GM12891 (cell line): ENCODE data around the gene PRRC2A.
A peak's percentile ranks its signal among the peaks of the same experiment; 100 is the strongest.

Experiments used
- DNase-seq: peaks from one replicate; pipeline ENCODE4 v3.0.0; 2011; ENCODE audit warnings: low spot score; ENCODE audit not compliant: insufficient read length
- FAIRE-seq: peaks from 2 replicates; lab custom pipeline; 2011; peaks lifted over from hg19 to GRCh38; lab: Jason Lieb, UNC
- PAX5 ChIP-seq: IDR thresholded peaks from 2 replicates; pipeline ENCODE4 v1.6.1; 2011; ENCODE audit warnings: low read length, moderate library complexity, mild to moderate bottlenecking; ENCODE audit not compliant: insufficient read depth, severe bottlenecking
- POLR2A ChIP-seq: IDR thresholded peaks from 2 replicates; pipeline ENCODE4 v1.6.1; 2011; ENCODE audit warnings: low read depth, low read length, control low read depth
- POLR2AphosphoS5 ChIP-seq: IDR thresholded peaks from 2 replicates; pipeline ENCODE4 v1.6.1; 2011; ENCODE audit warnings: low read depth, low read length, control low read depth
- POU2F2 ChIP-seq: IDR thresholded peaks from 2 replicates; pipeline ENCODE4 v1.6.1; 2011; ENCODE audit warnings: low read depth, mild to moderate bottlenecking, control low read depth, low read length, moderate library complexity
- SPI1 ChIP-seq: IDR thresholded peaks from 2 replicates; pipeline ENCODE4 v1.6.1; 2011; ENCODE audit warnings: low read depth, low read length, control low read depth
- TAF1 ChIP-seq: IDR thresholded peaks from 2 replicates; pipeline ENCODE4 v1.6.1; 2011; ENCODE audit warnings: low read depth, low read length, control low read depth

Gene PRRC2A

DNA sequence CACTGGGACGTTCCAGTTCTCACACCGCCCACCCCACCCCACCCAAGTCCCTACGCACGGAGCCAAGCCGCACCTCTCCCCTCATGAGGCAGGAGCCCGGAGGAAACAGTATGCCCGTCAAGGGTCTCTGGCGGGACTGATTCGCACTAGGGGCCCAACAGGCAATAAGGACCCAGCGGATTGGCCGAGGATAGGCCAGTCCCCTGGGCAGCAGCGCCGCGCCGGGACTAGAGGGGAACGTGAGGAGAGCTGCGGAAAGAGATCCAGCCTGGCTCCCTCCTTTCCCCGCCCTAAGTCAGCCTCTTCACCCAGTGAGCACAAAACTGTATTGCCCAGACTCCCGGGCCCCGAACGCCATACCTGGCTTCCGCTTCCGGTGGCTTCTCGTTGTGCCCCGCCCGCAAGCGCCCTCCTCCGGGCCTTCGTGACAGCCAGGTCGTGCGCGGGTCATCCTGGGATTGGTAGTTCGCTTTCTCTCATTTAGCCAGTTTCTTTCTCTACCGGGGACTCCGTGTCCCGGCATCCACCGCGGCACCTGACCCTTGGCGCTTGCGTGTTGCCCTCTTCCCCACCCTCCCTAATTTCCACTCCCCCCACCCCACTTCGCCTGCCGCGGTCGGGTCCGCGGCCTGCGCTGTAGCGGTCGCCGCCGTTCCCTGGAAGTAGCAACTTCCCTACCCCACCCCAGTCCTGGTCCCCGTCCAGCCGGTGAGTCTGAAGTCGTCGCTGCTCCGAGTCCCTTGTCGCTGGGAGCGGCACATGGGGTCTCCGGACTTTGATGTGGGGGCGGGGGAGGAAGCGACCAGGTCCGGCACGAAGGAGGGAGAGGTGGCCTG, 45.2 kb downstream of the PRRC2A start, which contains the start of gene CSNK2B:
CSNK2B (plus strand) TSS at position 580 of the 836 bp plus-strand sequence. CDS start 752 bp downstream, outside the sequence.
- TF ChIP-seq SPI1 (peak; percentile 11; the same call in 1 of the 2 replicates), POLR2A (peak; percentile 95), POU2F2 (peak; percentile 44; the same call in 1 of the 2 replicates), POLR2AphosphoS5 (peak; percentile 95), PAX5 (no peak), TAF1 (peak; percentile 73)
- FAIRE-seq (peak; percentile 88), DNase-seq (peak; percentile 97)

DNA sequence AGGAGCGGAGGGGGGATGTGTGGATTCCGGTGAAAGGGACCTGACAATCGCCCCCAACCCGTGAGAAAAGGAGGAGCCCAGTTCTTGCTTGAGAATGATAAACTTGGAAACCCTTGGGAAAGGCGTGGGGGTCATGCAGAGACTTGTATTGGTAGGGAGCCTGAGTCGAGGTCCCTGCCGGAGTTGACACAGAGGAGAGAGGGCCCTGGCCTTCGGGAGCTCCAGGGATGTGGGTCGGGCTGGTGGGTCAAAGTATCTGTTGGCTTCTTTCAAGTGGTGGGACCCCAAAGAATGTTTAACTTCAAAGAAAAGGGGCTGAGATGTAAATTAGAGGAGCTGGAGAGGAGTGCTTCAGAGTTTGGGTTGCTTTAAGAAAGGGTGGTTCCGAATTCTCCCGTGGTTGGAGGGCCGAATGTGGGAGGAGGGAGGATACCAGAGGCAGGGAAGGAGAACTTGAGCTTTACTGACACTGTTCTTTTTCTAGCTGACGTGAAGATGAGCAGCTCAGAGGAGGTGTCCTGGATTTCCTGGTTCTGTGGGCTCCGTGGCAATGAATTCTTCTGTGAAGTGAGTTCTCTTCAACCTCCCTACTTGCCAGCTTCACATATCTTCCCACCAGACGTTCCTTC, 45.9 kb downstream of the PRRC2A start:
- no peak for DNase-seq
- no peak for FAIRE-seq
- TF ChIP-seq POU2F2 (no peak), PAX5 (no peak), POLR2AphosphoS5 (no peak), TAF1 (no peak), SPI1 (no peak), POLR2A (no peak)

DNA sequence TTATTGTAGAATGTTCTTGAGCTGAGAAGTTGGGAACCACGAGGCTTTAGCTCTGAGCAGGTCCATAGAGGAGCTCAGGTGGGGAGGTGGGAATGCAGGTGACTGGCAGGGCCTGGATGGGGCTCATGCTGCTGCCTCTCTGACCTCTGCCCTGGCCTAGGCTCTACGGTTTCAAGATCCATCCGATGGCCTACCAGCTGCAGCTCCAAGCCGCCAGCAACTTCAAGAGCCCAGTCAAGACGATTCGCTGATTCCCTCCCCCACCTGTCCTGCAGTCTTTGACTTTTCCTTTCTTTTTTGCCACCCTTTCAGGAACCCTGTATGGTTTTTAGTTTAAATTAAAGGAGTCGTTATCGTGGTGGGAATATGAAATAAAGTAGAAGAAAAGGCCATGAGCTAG, 49.2 kb downstream of the PRRC2A start, which contains the start of gene LY6G5B:
LY6G5B (plus strand) TSS at position 301 of the 400 bp plus-strand sequence. CDS start 975 bp downstream, outside the sequence.
- TF ChIP-seq POLR2A (no peak), POLR2AphosphoS5 (no peak), PAX5 (no peak), TAF1 (no peak), SPI1 (no peak), POU2F2 (no peak)
- FAIRE-seq = no peak
- DNase-seq = no peak

DNA sequence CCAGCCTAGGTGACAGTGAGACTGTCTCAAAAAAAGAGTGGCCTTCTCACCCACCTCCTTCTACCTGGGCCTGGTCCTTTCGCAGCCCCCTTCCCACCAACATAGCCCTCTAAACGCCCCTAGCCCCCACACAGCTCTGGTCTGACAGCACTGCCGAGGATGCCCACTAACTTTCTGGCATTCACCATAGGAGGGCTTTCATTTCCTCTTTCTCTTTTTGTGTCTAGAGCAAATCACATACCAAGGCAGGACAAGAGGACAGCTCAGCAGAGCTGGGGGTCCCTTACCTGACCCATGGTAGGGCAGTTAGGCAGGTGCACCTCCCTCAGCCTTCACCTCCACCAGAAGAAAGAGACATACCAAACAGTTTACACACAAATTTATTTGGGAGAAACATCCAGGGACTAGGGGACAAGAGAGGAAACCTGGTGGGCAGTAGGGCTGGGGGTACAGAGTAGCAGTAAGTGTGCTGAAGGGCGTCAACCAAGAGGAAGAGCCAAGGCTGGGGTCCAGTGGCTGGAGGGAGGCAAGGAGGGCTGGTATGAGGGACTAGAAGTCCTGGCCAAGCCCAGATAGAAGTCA, 55.9 kb downstream of the PRRC2A start:
- TF ChIP-seq SPI1 (peak; percentile 85), POU2F2 (no peak)
- DNase-seq = no peak
- no peak for FAIRE-seq

DNA sequence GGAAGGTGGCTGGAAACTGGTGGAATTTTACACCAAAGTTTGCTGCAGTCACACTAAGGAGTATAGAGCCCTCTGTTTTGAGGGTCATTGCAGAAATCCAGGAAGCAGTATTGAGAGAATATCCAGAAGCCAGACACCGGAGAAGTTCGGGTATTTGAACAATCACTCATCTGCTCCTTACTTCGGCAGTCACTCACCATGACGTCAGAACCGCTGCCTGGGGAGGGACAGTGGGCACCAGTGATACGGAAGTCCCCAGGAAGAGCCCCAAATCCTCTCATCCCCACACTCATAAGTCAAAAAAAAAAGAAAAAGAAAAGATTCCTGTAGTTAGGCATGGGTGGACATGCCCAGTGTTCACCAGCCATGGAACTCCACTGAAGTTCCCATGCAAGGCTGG, 56.4 kb downstream of the PRRC2A start:
- FAIRE-seq (no peak), DNase-seq (no peak)
- TF ChIP-seq POLR2A (no peak), POLR2AphosphoS5 (no peak), TAF1 (no peak), POU2F2 (no peak), PAX5 (no peak), SPI1 (no peak)

DNA sequence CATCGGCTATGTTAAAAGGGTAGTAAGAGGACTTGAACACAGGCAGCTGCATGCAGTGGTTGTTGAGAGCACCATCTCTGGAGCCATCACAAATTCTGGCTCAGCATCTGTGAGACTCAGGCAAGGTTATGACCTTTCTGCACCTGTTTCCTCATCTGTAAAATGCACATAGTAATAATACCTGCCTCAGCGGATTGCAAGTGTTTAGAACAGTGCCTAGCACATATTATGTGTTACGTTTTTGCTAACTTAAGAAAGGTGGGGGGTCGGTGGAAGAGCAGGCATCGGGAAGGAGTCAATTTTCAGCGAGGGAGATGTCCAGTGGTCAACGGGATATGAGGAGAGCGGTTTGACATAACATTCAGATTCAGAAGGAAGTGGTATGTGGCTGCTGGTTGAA, 57.4 kb downstream of the PRRC2A start:
- no peak for FAIRE-seq
- no peak for TF ChIP-seq SPI1
- no peak for TF ChIP-seq PAX5
- TF ChIP-seq POLR2AphosphoS5 = no peak
- no peak for TF ChIP-seq TAF1
- no peak for TF ChIP-seq POU2F2
- TF ChIP-seq POLR2A = no peak

DNA sequence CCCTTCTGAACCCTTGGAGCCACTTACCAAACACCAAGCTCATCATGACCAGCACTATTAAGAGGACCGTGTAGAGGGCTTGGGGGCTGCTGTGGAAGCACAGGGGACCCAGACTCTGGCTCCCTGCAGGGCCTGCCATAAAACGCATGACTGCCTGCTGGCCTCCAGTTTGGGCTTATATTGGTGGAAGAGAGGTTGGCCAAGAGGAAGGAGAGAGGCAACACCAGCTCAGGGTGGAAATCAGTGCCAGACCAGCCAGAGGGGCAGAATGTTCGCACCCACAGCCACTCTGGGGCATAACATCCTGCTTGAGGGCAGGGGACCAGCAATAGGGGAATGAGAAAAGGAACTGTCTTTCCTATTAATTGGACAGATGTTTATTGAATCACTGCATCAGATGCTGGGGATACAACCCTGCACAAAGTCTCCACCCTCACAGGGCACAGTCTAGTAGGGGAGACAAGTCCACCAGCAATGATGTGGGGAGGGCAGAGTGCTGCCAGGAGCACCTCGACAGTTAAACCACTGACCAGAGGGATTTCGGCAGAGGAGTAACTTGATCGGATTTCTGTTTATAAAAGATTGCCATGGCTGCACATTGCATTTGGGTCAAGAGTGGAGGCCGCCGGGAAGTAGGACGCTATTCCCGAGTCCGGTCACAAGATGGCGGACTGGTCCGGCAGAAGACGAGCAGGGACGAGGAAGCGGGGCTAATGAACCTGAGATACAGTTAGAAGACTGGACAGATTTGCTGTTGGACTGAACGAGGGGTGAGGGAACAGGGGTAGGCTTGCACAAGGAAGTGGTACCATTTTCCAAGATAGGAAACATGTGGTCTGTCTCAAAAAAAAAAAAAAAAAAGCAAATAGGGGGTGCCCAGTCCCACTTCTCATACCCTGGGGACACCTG, 60.0 kb downstream of the PRRC2A start, which contains the start of gene LY6G5C:
LY6G5C (minus strand) TSS at position 842 of the 909 bp plus-strand sequence; CDS start at position 148, 694 bp downstream.
- DNase-seq (peak; percentile 52), FAIRE-seq (peak; percentile 91)
- TF ChIP-seq POU2F2 (no peak), SPI1 (peak; percentile 27)

More for the DNA sequence above, 57.4 kb downstream of the PRRC2A start:
- DNase-seq = no peak

DNA sequence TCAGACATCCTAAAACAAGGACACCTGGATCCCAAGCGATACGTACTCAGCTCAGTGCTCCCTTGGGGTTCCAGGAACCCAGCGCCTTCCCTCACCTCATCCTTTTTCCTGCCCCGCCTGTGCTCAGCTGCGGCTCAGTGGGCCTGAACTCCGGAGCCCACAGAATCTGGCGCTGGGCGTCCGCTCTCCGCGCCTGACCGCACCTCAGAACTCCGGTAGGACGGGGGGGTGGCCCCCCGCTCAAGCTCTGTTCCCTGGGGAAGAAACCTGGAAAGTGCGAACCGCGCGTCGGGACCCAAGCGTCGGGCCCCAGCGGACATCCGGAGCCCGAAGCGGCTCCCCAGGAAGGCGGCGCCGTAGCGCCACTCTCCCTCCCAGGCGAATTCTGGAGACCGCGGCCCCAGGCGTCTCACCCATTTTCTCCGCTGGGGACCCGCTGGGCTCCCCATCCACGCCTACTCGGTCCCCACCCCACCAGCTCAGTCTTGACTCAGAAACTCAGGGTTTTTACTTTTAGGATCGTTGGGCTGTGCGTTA, 60.7 kb downstream of the PRRC2A start:
- FAIRE-seq (no peak), DNase-seq (peak; percentile 60)
- TF ChIP-seq TAF1 (0 out of 2 replicates have a peak, but pooled peaks have one; percentile 12), PAX5 (no peak)
